H4 (cell line): ENCODE data around the gene ZGRF1. TPM values are rescaled to one million over a fixed set of nuclear protein-coding genes. Genes with fewer than 3 reads are reported as not detected.
"Not testable (repeated sequence)": the region's sequence is repeated elsewhere in the genome, so short reads cannot be mapped to it uniquely, and the experiment has no call there.

ENCODE experiments used
- DNase-seq: peaks from one replicate; pipeline ENCODE4 v3.0.0-alpha.2; 2015; ENCODE audit warnings: low spot score
- total RNA-seq: library from RNA; depleted of rRNA; stranded (reverse); fragments of >200 nt; shearing (Covaris generic); gene quantifications from 2 replicates; pipeline ENCODE4 v1.2.3, GENCODE V29; 2014; rRNA removed

Gene ZGRF1
- total RNA-seq, 1 experiment from 2014 or later: 10.4 TPM

- DNase-seq: no peak
Observed at GRCh38 chr4:112516471-112517066, 120.1 kb downstream of the ZGRF1 start.

GRCh38 chr4:112516066-112516470 lies 120.6 kb downstream of the ZGRF1 start, which contains the start of gene NEUROG2:
Gene NEUROG2 (minus strand): TSS chr4:112516180. CDS start chr4:112515475, 705 bp downstream.
- DNase-seq: no peak

- DNase-seq: no peak
Observed at GRCh38 chr4:112515198-112516065, 121.3 kb downstream of the ZGRF1 start.

- DNase-seq: no peak
Observed at GRCh38 chr4:112514647-112515197, 122.0 kb downstream of the ZGRF1 start.

- DNase-seq: no peak
Observed at GRCh38 chr4:112513971-112514646, 122.6 kb downstream of the ZGRF1 start.

- DNase-seq: no peak
Observed at GRCh38 chr4:112511803-112512118, 124.9 kb downstream of the ZGRF1 start.

GRCh38 chr4:112511093-112511802 lies 125.5 kb downstream of the ZGRF1 start:
- no peak for DNase-seq

- no peak for DNase-seq
Observed at GRCh38 chr4:112510291-112511092, 126.2 kb downstream of the ZGRF1 start.

- no peak for DNase-seq
Observed at GRCh38 chr4:112509243-112510141, 127.2 kb downstream of the ZGRF1 start.

GRCh38 chr4:112508356-112508755 lies 128.4 kb downstream of the ZGRF1 start:
- no peak for DNase-seq

- DNase-seq: no peak
Observed at GRCh38 chr4:112504807-112505206, 131.9 kb downstream of the ZGRF1 start.

- DNase-seq: no peak
Observed at GRCh38 chr4:112502871-112503270, 133.8 kb downstream of the ZGRF1 start.

- no peak for DNase-seq
Observed at GRCh38 chr4:112492321-112492720, 144.4 kb downstream of the ZGRF1 start.

- not testable (repeated sequence) for DNase-seq
Observed at GRCh38 chr4:112490808-112491207, 145.9 kb downstream of the ZGRF1 start.

Other genes with a start within 250 kb of the ZGRF1 start
- gene NEUROG2, start 120.7 kb downstream of the ZGRF1 start, total RNA-seq: not detected in 2 replicates
- 22.9 and 24.1 TPM in 2 replicates for gene LARP7, start 234 bp upstream of the ZGRF1 start, total RNA-seq